Parathyroid adenoma (tissue), 2 donors: ENCODE results near the gene CCDC197.

Experiments used
- H2AFZ ChIP-seq: fragments of 300-600 bp; sonication (generic); one replicate; pipeline ENCODE4 v1.7.0; 2017; ENCODE audit warnings: antibody characterized with exemption, mild to moderate bottlenecking
- H3K27ac ChIP-seq: fragments of 300-600 bp; sonication (generic); one replicate; pipeline ENCODE4 v1.7.0; 2017
- H3K27me3 ChIP-seq: fragments of 300-600 bp; sonication (generic); one replicate; pipeline ENCODE4 v1.7.0; 2017; ENCODE audit warnings: low read length; ENCODE audit not compliant: control insufficient read depth, insufficient read depth
- H3K36me3 ChIP-seq: fragments of 300-600 bp; sonication (generic); one replicate; pipeline ENCODE4 v1.7.0; 2017; ENCODE audit warnings: low read length; ENCODE audit not compliant: control insufficient read depth, insufficient read depth
- H3K4me1 ChIP-seq: fragments of 300-600 bp; sonication (generic); one replicate; pipeline ENCODE4 v1.7.0; 2017; ENCODE audit warnings: control low read depth
- H3K4me2 ChIP-seq: fragments of 300-600 bp; sonication (generic); one replicate; pipeline ENCODE4 v1.7.0; 2017; ENCODE audit warnings: low read length
- H3K4me3 ChIP-seq: fragments of 300-600 bp; sonication (generic); one replicate; pipeline ENCODE4 v1.7.0; 2017; ENCODE audit warnings: low read depth, low read length
- H3K79me2 ChIP-seq: fragments of 300-600 bp; sonication (generic); one replicate; pipeline ENCODE4 v1.7.0; 2017; ENCODE audit warnings: control low read depth
- H3K9ac ChIP-seq: fragments of 300-600 bp; sonication (generic); one replicate; pipeline ENCODE4 v1.7.0; 2017; ENCODE audit warnings: mild to moderate bottlenecking
- H3K9me3 ChIP-seq: fragments of 300-600 bp; sonication (generic); one replicate; pipeline ENCODE4 v1.7.0; 2017; ENCODE audit warnings: low read length; ENCODE audit not compliant: control insufficient read depth
- CTCF ChIP-seq: fragments of 300-600 bp; sonication (generic); IDR thresholded peaks from one replicate; pipeline ENCODE4 v1.7.0; 2017; ENCODE audit warnings: antibody characterized with exemption, mild to moderate bottlenecking
- donor health status: primary hyperparathyroidism.

CCDC197 gene

GRCh38 chr14:93957751-93958566 lies 39.1 kb upstream of the CCDC197 start:
- no peaks in the 10 kb centered on the region for H3K27me3 ChIP-seq
- no peak for TF ChIP-seq CTCF
- H3K4me3 ChIP-seq, result no peak overlapping the region
- no peak overlapping the region for H3K9ac ChIP-seq
- no peak overlapping the region for H3K27ac ChIP-seq
- H2AFZ ChIP-seq, result no peak overlapping the region
- H3K4me2 ChIP-seq, result no peak overlapping the region
- H3K4me1 ChIP-seq, result peaks cover 11% of the 10 kb centered on the region
- H3K9me3 ChIP-seq, result no peaks in the 10 kb centered on the region
- H3K79me2 ChIP-seq, result no peaks in the 10 kb centered on the region
- H3K36me3 ChIP-seq, result no peaks in the 10 kb centered on the region

- H2AFZ ChIP-seq, result peak overlapping the region; percentile 74
- H3K9me3 ChIP-seq, result no peaks in the 10 kb centered on the region
- peaks cover 17% of the 10 kb centered on the region for H3K4me1 ChIP-seq
- H3K27me3 ChIP-seq, result no peaks in the 10 kb centered on the region
- TF ChIP-seq CTCF, result no peak
- H3K79me2 ChIP-seq, result no peaks in the 10 kb centered on the region
- no peak overlapping the region for H3K4me3 ChIP-seq
- H3K9ac ChIP-seq, result no peak overlapping the region
- H3K4me2 ChIP-seq, result no peak overlapping the region
- H3K36me3 ChIP-seq, result no peaks in the 10 kb centered on the region
- peak overlapping the region; percentile 17 for H3K27ac ChIP-seq
Observed at GRCh38 chr14:93958567-93959238, 38.4 kb upstream of the CCDC197 start.

DNA sequence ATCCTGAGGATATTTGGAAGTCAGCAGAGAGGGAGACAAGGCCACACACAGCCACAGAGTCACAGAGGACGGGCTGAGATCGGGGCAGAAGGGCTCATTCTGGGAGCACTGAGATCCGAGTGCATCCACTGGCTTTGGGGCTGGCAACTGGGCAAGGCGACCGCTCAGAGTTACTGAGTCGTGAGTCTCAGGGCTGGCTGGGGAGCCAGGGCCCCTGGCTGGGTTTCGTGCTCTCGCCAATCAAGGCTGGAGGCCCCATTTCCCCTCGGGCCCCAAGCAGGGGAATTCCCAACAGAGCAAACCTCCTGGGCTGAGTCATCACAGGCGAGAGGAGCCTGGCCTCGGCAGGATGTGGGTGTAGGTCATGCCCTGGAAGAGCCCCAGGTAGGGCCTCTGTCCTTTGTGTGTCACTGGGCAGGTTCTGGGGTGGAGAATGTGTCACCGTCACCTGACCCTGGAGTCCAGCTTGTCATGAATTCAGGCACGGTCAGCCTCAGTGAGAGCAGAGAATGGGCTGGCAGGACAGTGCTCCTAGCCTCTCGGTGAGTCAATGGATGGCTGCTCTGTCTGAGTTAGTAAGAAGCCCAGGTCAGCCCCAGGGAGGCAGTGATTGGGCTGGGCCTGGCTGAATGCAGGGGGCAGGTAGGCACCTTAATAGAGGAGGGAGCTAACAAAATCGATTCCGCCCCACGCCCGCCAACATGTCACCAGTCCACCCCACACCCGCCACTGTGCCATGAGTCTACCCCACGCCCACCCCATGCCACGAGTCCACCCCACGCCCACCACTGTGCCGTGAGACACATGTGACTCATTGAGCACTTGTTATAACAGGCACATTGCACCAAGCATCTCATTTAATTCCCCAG lies 37.6 kb upstream of the CCDC197 start:
- Histone ChIP-seq H3K36me3 (no peaks in the 10 kb centered on the region), H3K27me3 (no peaks in the 10 kb centered on the region), H3K9me3 (no peaks in the 10 kb centered on the region), H3K4me1 (peaks cover 17% of the 10 kb centered on the region), H3K9ac (no peak overlapping the region), H3K4me2 (no peak overlapping the region), H2AFZ (peak overlapping the region; percentile 74), H3K4me3 (no peak overlapping the region), H3K79me2 (no peaks in the 10 kb centered on the region), H3K27ac (peak overlapping the region; percentile 17)
- TF ChIP-seq CTCF, result no peak

DNA sequence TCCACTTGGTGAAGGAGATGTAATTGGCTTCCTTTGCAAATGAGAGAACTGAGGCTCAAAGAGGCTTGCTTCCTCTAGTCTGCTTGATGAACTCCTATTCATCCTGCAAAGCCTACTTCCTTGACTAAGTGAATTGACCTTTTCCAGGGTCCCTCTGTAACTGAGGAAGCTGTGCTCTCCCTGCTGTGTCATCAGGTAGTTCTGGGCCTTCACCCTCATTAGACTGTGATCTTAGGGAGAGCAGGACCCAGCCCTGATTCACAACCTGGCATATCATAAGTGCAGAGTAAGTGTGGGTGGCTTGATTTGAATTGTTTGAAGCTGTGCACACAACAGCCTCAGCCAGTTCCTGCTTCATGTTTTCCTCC lies 37.0 kb upstream of the CCDC197 start:
- H3K9me3 ChIP-seq, result no peaks in the 10 kb centered on the region
- peaks cover 17% of the 10 kb centered on the region for H3K4me1 ChIP-seq
- H3K27ac ChIP-seq, result no peak overlapping the region
- H3K79me2 ChIP-seq, result no peaks in the 10 kb centered on the region
- H2AFZ ChIP-seq, result no peak overlapping the region
- no peak overlapping the region for H3K4me2 ChIP-seq
- no peaks in the 10 kb centered on the region for H3K36me3 ChIP-seq
- no peak overlapping the region for H3K4me3 ChIP-seq
- H3K9ac ChIP-seq, result no peak overlapping the region
- no peaks in the 10 kb centered on the region for H3K27me3 ChIP-seq
- no peak for TF ChIP-seq CTCF
